HepG2 (cell line): ENCODE data around the gene SIAE. TPM values are rescaled to one million over a fixed set of nuclear protein-coding genes. Genes with fewer than 3 reads are reported as not detected.

Experiments
- ATAC-seq: fragments of 200-7000 bp; cut with Tn5 transposase; 3 replicates; pipeline ENCODE4 v1.9.1; 2020; ENCODE audit warnings: mild to moderate bottlenecking, moderate library complexity
- BruUV-seq: library from RNA; stranded (reverse); fragments of 400-500 nt; replicated peaks from 2 replicates; lab custom pipeline; 2021; lab: Mats Ljungman, UMichigan
- CTCF ChIA-PET: fragments of 300-600 bp; formaldehyde crosslinking; extraction: SDS; loops from one replicate; lab custom pipeline; 2021; ENCODE audit warnings: low total read pairs, inconsistent platforms, low intra/inter-chr PET ratio; lab: Yijun Ruan, JAX
- POLR2A ChIA-PET: fragments of 350-600 bp; sonication (Branson Sonifier 250); formaldehyde crosslinking; loops from one replicate; lab custom pipeline; 2020; ENCODE audit warnings: antibody characterized with exemption, inconsistent platforms; lab: Yijun Ruan, JAX
- DNase-seq: peaks from one replicate; pipeline ENCODE4 v3.0.0-alpha.2; 2015; ENCODE audit warnings: low spot score
- FAIRE-seq: peaks from 3 replicates; lab custom pipeline; 2011; peaks lifted over from hg19 to GRCh38; lab: Jason Lieb, UNC
- H2AFZ ChIP-seq: one replicate; pipeline ENCODE4 v1.6.1; 2011; ENCODE audit warnings: low read length, inconsistent platforms
- H3K27ac ChIP-seq: fragments of 300-600 bp; 3 replicates; pipeline ENCODE4 v1.8.0; 2011; ENCODE audit warnings: mixed run types, mild to moderate bottlenecking, mixed read lengths, low read length, inconsistent platforms; ENCODE audit not compliant: insufficient read depth; ENCODE audit errors: extremely low read length
- H3K27me3 ChIP-seq, 2 experiments: fragments of 200-600 bp in 1 of 2; 2 replicates in 1 of 2; 3 replicates in 1 of 2; pipeline versions ENCODE4 v1.6.0 to v1.8.0; 2011; ENCODE audit warnings: low read length in 2 of 2, mild to moderate bottlenecking in 2 of 2, moderate library complexity in 2 of 2, inconsistent platforms in 1 of 2; ENCODE audit not compliant: insufficient read depth in 2 of 2, control insufficient read depth in 1 of 2
- H3K36me3 ChIP-seq, 2 experiments: fragments of 200-600 bp in 1 of 2; replicated peaks in 1 of 2; 2 replicates in 1 of 2; 3 replicates in 1 of 2; pipeline versions ENCODE4 v1.5.1 to v1.8.0; 2011; ENCODE audit warnings: low read length in 2 of 2, inconsistent platforms in 1 of 2; ENCODE audit not compliant: insufficient read depth in 2 of 2, control insufficient read depth in 1 of 2
- H3K4me1 ChIP-seq: 2 replicates; pipeline ENCODE4 v1.5.1; 2012; ENCODE audit warnings: low read length, inconsistent platforms; ENCODE audit not compliant: insufficient read depth
- H3K4me2 ChIP-seq: 2 replicates; pipeline ENCODE4 v1.6.0; 2011; ENCODE audit warnings: low read depth, low read length, inconsistent platforms
- H3K4me3 ChIP-seq, 3 experiments: fragments of 200-600 bp in 1 of 3; sonication (generic), shearing (Covaris generic) in 1 of 3; replicated peaks in 1 of 3; 2 replicates each; pipeline ENCODE4 v1.5.1; 2011 to 2016; ENCODE audit warnings: low read length in 3 of 3, inconsistent platforms in 2 of 3, low read depth in 2 of 3, mild to moderate bottlenecking in 2 of 3, control low read depth in 1 of 3, mixed read lengths in 1 of 3; ENCODE audit not compliant: insufficient read depth in 1 of 3
- H3K79me2 ChIP-seq: one replicate; pipeline ENCODE4 v1.6.1; 2011; ENCODE audit warnings: low read length, inconsistent platforms; ENCODE audit not compliant: insufficient read depth
- H3K9ac ChIP-seq: 2 replicates; pipeline ENCODE4 v1.6.0; 2011; ENCODE audit warnings: mild to moderate bottlenecking, low read depth, low read length, inconsistent platforms; ENCODE audit not compliant: insufficient read depth
- H3K9me3 ChIP-seq: 2 replicates; pipeline ENCODE4 v1.5.1; 2012; ENCODE audit warnings: mild to moderate bottlenecking, low read length
- H4K20me1 ChIP-seq: 2 replicates; pipeline ENCODE4 v1.6.0; 2011; ENCODE audit warnings: inconsistent platforms, mild to moderate bottlenecking, low read length, moderate library complexity; ENCODE audit not compliant: insufficient read depth
- ARNTL ChIP-seq: sonication (generic); formaldehyde crosslinking; IDR thresholded peaks from 2 replicates; pipeline ENCODE4 v1.4.0; 2020; ENCODE audit warnings: mild to moderate bottlenecking, missing genetic modification reagents
- ATM ChIP-seq: fragments of 450-650 bp; IDR thresholded peaks from 2 replicates; pipeline ENCODE4 v1.7.1; 2017; ENCODE audit warnings: mild to moderate bottlenecking, borderline replicate concordance
- CEBPB ChIP-seq: IDR thresholded peaks from 2 replicates; pipeline ENCODE4 v1.6.1; 2011; ENCODE audit warnings: low read depth, low read length, improper control_type of control experiment, borderline replicate concordance
- HNRNPH1 ChIP-seq: fragments of 200-400 bp; formaldehyde crosslinking; optimal IDR thresholded peaks from 2 replicates; pipeline ENCODE3; 2017; ENCODE audit warnings: mild to moderate bottlenecking, low read depth, low read length
- ZFAT ChIP-seq: sonication (generic); formaldehyde crosslinking; conservative IDR thresholded peaks from 2 replicates; pipeline ENCODE4 v1.8.1; 2023; ENCODE audit warnings: missing genetic modification reagents, inconsistent platforms
- ZFP1 ChIP-seq: IDR thresholded peaks from 2 replicates; pipeline ENCODE4 v1.6.1; 2016
- ZNF564 ChIP-seq: sonication (generic); formaldehyde crosslinking; IDR thresholded peaks from 2 replicates; pipeline ENCODE4 v1.8.1; 2023; ENCODE audit warnings: mild to moderate bottlenecking, missing genetic modification reagents
- ZNF720 ChIP-seq: sonication (generic); formaldehyde crosslinking; IDR thresholded peaks from 2 replicates; pipeline ENCODE4 v1.4.0; 2020; ENCODE audit warnings: missing genetic modification reagents
- WGBS: methylation state at CpG from one replicate; pipeline ENCODE4 v1.1.6; 2017; ENCODE audit warnings: low lambda C conversion rate; 5-methylcytosine and 5-hydroxymethylcytosine counted together
- in situ Hi-C: cut with HindIII; loops from 2 replicates; pipeline ENCODE4 v1.10.0; 2017; ENCODE audit warnings: low pct_unique_long_range_greater_than_20kb; ENCODE audit not compliant: extremely low pct_ligation_motif_present
- intact Hi-C: fragments of 100-400 bp; cut with micrococcal nuclease; formaldehyde crosslinking; loops from one replicate; pipeline ENCODE4 v1.10.0; 2022; ENCODE audit not compliant: unreplicated experiment
- polyA plus RNA-seq, 8 experiments: library from polyadenylated mRNA; depleted of rRNA in 3 of 8; stranded (reverse) in 7 of 8; unstranded in 1 of 8; fragments of >200 nt; fragmentation: Illumina TruSeq in 4 of 8; extraction: Trizol in 4 of 8; gene quantifications; 2 replicates each; pipeline versions ENCODE4 v1.2.1 to v1.2.3, GENCODE V29; 2011 to 2016; ENCODE audit warnings: low read depth in 4 of 8, missing spikeins in 1 of 8, mixed read lengths in 1 of 8; ENCODE audit not compliant: insufficient read depth in 1 of 8
- total RNA-seq, 5 experiments: library from RNA; depleted of rRNA; stranded (reverse); fragments of >200 nt; fragmentation: Illumina TruSeq; extraction: Trizol; gene quantifications; 2 replicates each; pipeline ENCODE4 v1.2.3, GENCODE V29; 2016; ENCODE audit warnings: low read depth in 1 of 5
- TF ChIP-seq, protein P1 (sequence below): sonication (generic); formaldehyde crosslinking; IDR thresholded peaks from 2 replicates; pipeline ENCODE4 v1.4.0; 2020; ENCODE audit warnings: missing genetic modification reagents, borderline replicate concordance
- TF ChIP-seq, protein P2 (sequence below): sonication (generic); formaldehyde crosslinking; IDR thresholded peaks from 2 replicates; pipeline ENCODE4 v1.4.0; 2020; ENCODE audit warnings: missing genetic modification reagents

The SIAE gene
- total and polyA plus RNA-seq, 2 of the 13 experiments (the other 11 are each of a cell fraction or from before 2014, with no cell fraction given) = 7.0 to 22.4 TPM

DNA sequence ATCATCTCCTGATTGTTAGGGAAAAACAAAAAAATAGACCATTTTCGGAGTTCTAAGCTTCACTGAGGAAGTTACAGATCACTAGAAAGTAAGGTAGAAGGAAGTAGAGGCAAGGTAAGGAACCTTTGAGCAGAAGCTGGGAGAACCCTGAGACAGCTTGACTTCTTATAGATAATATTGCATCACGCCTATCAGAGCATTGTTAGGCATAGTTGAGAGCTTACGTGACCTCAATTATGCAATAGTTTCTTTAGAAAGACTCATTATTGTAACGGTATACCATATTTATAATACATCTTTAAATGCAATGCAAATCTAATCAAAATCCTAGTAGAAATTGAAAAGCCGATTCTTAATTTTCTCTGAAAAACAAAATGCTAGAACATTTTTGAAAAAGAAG lies 46.0 kb downstream of the SIAE start:
- Histone ChIP-seq H2AFZ (no peak overlapping the region), H3K9me3 (no peaks in the 10 kb centered on the region), H3K36me3 (peaks cover 23 to 59% of the 10 kb centered on the region in 2 experiments), H3K4me3 (no peak overlapping the region), H3K4me2 (no peak overlapping the region), H3K9ac (no peak overlapping the region), H3K27ac (no peak overlapping the region), H3K79me2 (peaks cover 21% of the 10 kb centered on the region), H3K27me3 (no peaks in the 10 kb centered on the region; a peak in 1 of 5 replicates), H4K20me1 (peaks cover 3% of the 10 kb centered on the region; the same call in 1 of the 2 replicates), H3K4me1 (peaks cover 8% of the 10 kb centered on the region)
- TF ChIP-seq CEBPB (peak; percentile 48; the same call in 1 of the 2 replicates), HNRNPH1 (no peak)
- ChIA-PET POLR2A (no interaction called here), CTCF (no interaction called here)
- FAIRE-seq = no peak
- in situ Hi-C loops (no loop called here), intact Hi-C loops (no loop called here)
- DNase-seq = no peak
- 97% methylated on average over 5 of the region's 5 CpGs for WGBS
- no TSS peak for BruUV-seq
- no peak for ATAC-seq

DNA sequence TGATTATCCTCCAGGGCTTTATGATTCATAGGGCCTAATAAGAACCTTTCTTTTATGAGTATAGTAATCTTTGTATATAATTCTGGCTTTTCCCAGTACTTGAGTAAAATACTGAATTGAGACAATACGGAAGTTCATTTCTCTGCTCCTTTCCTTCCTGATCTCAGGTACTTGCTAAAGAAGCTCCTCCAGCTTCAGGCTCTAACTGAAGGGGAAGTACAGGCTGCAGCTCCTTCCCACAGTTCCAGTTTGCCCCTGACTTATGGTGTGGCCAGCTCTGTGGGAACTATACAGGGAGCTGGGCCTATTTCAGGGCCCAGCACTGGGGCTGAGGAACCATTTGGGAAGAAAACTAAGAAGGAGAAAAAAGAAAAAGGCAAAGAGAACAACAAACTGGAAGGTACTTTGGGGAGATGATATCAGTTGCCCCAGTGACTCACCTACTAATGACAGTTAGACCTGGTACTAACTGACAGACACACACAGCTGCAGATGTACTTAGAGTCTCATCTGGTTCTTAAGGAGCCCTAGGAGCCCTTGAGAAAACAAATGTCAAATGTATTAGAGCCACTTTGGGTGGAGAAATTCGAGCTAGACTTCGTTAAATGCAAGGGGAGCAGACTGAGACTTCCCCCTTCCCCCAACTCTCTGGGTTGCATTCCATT lies 47.9 kb downstream of the SIAE start:
- DNase-seq (no peak), ATAC-seq (no peak), FAIRE-seq (no peak)
- Histone ChIP-seq H3K27me3 (no peaks in the 10 kb centered on the region; a peak in 1 of 5 replicates), H3K4me2 (no peak overlapping the region), H3K4me1 (peaks cover 25% of the 10 kb centered on the region), H3K4me3 (no peak overlapping the region), H3K9me3 (no peaks in the 10 kb centered on the region), H4K20me1 (peaks cover 3% of the 10 kb centered on the region; the same call in 1 of the 2 replicates), H3K9ac (no peak overlapping the region), H3K79me2 (peaks cover 21% of the 10 kb centered on the region), H3K27ac (no peak overlapping the region), H2AFZ (no peak overlapping the region), H3K36me3 (peaks cover 15 to 40% of the 10 kb centered on the region in 2 experiments)
- ChIA-PET POLR2A (no interaction called here), CTCF (no interaction called here)
- in situ Hi-C loops (no loop called here), intact Hi-C loops (no loop called here)
- WGBS = 99% methylated on average over 3 of the region's 3 CpGs
- BruUV-seq = no TSS peak
- TF ChIP-seq ZFAT (CRISPR knock-in tag) = no peak
- TF ChIP-seq, protein P1, sequence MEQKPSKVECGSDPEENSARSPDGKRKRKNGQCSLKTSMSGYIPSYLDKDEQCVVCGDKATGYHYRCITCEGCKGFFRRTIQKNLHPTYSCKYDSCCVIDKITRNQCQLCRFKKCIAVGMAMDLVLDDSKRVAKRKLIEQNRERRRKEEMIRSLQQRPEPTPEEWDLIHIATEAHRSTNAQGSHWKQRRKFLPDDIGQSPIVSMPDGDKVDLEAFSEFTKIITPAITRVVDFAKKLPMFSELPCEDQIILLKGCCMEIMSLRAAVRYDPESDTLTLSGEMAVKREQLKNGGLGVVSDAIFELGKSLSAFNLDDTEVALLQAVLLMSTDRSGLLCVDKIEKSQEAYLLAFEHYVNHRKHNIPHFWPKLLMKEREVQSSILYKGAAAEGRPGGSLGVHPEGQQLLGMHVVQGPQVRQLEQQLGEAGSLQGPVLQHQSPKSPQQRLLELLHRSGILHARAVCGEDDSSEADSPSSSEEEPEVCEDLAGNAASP (CRISPR knock-in tag) = no peak
- no peak for TF ChIP-seq ARNTL (CRISPR knock-in tag)
- no peak for TF ChIP-seq ATM
- TF ChIP-seq ZNF564 = no peak
- TF ChIP-seq, protein P2, sequence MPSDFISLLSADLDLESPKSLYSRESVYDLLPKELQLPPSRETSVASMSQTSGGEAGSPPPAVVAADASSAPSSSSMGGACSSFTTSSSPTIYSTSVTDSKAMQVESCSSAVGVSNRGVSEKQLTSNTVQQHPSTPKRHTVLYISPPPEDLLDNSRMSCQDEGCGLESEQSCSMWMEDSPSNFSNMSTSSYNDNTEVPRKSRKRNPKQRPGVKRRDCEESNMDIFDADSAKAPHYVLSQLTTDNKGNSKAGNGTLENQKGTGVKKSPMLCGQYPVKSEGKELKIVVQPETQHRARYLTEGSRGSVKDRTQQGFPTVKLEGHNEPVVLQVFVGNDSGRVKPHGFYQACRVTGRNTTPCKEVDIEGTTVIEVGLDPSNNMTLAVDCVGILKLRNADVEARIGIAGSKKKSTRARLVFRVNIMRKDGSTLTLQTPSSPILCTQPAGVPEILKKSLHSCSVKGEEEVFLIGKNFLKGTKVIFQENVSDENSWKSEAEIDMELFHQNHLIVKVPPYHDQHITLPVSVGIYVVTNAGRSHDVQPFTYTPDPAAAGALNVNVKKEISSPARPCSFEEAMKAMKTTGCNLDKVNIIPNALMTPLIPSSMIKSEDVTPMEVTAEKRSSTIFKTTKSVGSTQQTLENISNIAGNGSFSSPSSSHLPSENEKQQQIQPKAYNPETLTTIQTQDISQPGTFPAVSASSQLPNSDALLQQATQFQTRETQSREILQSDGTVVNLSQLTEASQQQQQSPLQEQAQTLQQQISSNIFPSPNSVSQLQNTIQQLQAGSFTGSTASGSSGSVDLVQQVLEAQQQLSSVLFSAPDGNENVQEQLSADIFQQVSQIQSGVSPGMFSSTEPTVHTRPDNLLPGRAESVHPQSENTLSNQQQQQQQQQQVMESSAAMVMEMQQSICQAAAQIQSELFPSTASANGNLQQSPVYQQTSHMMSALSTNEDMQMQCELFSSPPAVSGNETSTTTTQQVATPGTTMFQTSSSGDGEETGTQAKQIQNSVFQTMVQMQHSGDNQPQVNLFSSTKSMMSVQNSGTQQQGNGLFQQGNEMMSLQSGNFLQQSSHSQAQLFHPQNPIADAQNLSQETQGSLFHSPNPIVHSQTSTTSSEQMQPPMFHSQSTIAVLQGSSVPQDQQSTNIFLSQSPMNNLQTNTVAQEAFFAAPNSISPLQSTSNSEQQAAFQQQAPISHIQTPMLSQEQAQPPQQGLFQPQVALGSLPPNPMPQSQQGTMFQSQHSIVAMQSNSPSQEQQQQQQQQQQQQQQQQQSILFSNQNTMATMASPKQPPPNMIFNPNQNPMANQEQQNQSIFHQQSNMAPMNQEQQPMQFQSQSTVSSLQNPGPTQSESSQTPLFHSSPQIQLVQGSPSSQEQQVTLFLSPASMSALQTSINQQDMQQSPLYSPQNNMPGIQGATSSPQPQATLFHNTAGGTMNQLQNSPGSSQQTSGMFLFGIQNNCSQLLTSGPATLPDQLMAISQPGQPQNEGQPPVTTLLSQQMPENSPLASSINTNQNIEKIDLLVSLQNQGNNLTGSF = no peak
- TF ChIP-seq ZNF720 (CRISPR knock-in tag) = no peak
- TF ChIP-seq ZFP1 (CRISPR knock-in tag) = no peak
